ENCODE measurements around the gene CST2. TPM values are rescaled to one million over a fixed set of nuclear protein-coding genes. Genes with fewer than 3 reads are reported as not detected.
"Not testable (repeated sequence)": the region's sequence is repeated elsewhere in the genome, so short reads cannot be mapped to it uniquely, and the experiment has no call there.

CST2 gene
- total and polyA plus RNA-seq, 5 donors, result not detected

DNA sequence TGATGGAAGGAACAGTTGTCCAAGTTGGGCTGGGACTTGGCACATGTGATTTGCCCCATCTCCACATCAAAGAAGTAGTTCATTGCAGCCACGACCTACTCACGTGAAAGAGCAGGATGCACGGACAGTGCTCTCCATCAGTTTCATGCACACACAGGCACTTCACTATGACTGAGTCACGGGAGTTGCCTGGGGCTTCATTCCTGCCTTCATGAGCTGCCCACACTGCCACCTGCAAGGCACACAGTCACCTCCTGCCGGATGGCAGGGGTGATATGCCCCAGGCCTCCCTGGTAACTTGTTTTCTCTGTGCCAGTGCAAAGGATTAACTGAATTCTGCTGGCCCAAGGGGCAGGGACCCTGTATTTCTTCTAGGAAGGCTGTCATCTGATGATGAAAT lies 30.2 kb upstream of the CST2 start:
- 78% methylated on average over 5 of the region's 5 CpGs for WGBS

GRCh38 chr20:23856226-23856625 lies 29.7 kb upstream of the CST2 start:
- DNase-seq, result no peak
- WGBS, result 90% methylated on average over 5 of the region's 5 CpGs
- H3K27ac ChIP-seq (ENCODE audit: low read length), result no peak overlapping the region
- ATAC-seq, result no peak
- no peaks in the 10 kb centered on the region for H3K9me3 ChIP-seq (ENCODE audit: control insufficient read depth, low read length)
- no peaks in the 10 kb centered on the region for H3K27me3 ChIP-seq (ENCODE audit: control insufficient read depth, insufficient read depth)
- H3K4me3 ChIP-seq (ENCODE audit: low read length), result no peak overlapping the region
- H3K4me1 ChIP-seq (ENCODE audit: control insufficient read depth, insufficient read depth, low read length), result no peaks in the 10 kb centered on the region
- intact Hi-C loops (cut with DNase I), result no loop called here

More for the DNA sequence above, 30.2 kb upstream of the CST2 start:
- DNase-seq (no peak), ATAC-seq (no peak)
- Histone ChIP-seq H3K9me3 (ENCODE audit: control insufficient read depth, low read length) (no peaks in the 10 kb centered on the region), H3K4me1 (ENCODE audit: control insufficient read depth, insufficient read depth, low read length) (no peaks in the 10 kb centered on the region), H3K27me3 (ENCODE audit: control insufficient read depth, insufficient read depth) (no peaks in the 10 kb centered on the region), H3K27ac (ENCODE audit: low read length) (no peak overlapping the region), H3K4me3 (ENCODE audit: low read length) (no peak overlapping the region)
- intact Hi-C loops (cut with DNase I), result no loop called here

- H3K27me3 ChIP-seq (ENCODE audit: control insufficient read depth, insufficient read depth), result no peaks in the 10 kb centered on the region
- DNase-seq, result no peak
- no peaks in the 10 kb centered on the region for H3K4me1 ChIP-seq (ENCODE audit: control insufficient read depth, insufficient read depth, low read length)
- intact Hi-C loops (cut with DNase I), result no loop called here
- WGBS, result 52% methylated on average over 2 of the region's 2 CpGs
- H3K9me3 ChIP-seq (ENCODE audit: control insufficient read depth, low read length), result no peaks in the 10 kb centered on the region
- no peak overlapping the region for H3K27ac ChIP-seq (ENCODE audit: low read length)
- no peak for ATAC-seq
- no peak overlapping the region for H3K4me3 ChIP-seq (ENCODE audit: low read length)
Observed at GRCh38 chr20:23841693-23842092, 15.2 kb upstream of the CST2 start.

GRCh38 chr20:23835716-23836115 lies 9.2 kb upstream of the CST2 start:
- WGBS, result 87% methylated on average over 4 of the region's 4 CpGs
- no peak overlapping the region for H3K27ac ChIP-seq (ENCODE audit: low read length)
- ATAC-seq (no peak), DNase-seq (no peak)
- H3K4me1 ChIP-seq (ENCODE audit: control insufficient read depth, insufficient read depth, low read length), result no peaks in the 10 kb centered on the region
- intact Hi-C loops (cut with DNase I), result loop anchor here in 1 of 4 donors (10.0 kb wide), 1 partner anchor 61 kb away; no protein-coding TSS in a partner anchor
- H3K9me3 ChIP-seq (ENCODE audit: control insufficient read depth, low read length), result no peaks in the 10 kb centered on the region
- no peak overlapping the region for H3K4me3 ChIP-seq (ENCODE audit: low read length)
- H3K27me3 ChIP-seq (ENCODE audit: control insufficient read depth, insufficient read depth), result no peaks in the 10 kb centered on the region

DNA sequence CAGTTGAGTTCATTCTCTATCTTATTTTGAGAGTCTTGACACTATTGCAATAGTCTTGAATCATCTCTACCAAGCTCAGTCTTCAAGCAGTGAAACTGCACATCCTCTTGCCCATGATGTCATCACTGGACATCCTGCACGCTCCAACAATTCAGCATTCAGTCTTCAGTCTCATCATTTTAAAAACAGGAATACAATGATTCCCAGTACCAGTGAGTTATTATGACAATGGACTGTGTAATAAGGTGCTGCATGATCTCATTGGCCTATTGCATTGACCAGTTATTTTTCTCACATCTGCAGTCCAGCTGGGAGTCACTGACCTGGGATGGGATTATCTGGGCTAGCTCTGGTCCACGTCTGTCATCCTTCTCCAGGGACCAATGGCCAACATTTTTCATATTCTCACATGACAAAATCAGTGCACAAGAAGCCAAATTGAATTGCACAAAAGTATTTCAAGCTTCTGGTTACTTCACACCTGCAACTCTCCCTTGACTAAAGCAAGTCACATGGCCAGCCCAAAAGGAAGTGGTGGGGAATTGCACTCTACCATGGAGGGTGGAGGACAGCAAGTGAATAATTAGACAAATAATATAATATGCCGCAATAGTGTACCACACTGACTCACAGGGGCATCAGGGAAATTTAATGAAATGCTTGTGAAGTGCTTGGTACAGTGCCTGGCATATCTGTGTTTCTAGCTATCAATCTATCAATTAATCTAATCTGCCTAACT lies 6.4 kb upstream of the CST2 start:
- DNase-seq (no peak), ATAC-seq (no peak)
- Histone ChIP-seq H3K4me3 (ENCODE audit: low read length) (no peak overlapping the region), H3K4me1 (ENCODE audit: control insufficient read depth, insufficient read depth, low read length) (no peaks in the 10 kb centered on the region), H3K9me3 (ENCODE audit: control insufficient read depth, low read length) (no peaks in the 10 kb centered on the region), H3K27me3 (ENCODE audit: control insufficient read depth, insufficient read depth) (no peaks in the 10 kb centered on the region), H3K27ac (ENCODE audit: low read length) (no peak overlapping the region)
- intact Hi-C loops (cut with DNase I), result loop anchor here in 1 of 4 donors (10.0 kb wide), 1 partner anchor 58 kb away; no protein-coding TSS in a partner anchor
- WGBS, result 49% methylated on average over 3 of the region's 3 CpGs

DNA sequence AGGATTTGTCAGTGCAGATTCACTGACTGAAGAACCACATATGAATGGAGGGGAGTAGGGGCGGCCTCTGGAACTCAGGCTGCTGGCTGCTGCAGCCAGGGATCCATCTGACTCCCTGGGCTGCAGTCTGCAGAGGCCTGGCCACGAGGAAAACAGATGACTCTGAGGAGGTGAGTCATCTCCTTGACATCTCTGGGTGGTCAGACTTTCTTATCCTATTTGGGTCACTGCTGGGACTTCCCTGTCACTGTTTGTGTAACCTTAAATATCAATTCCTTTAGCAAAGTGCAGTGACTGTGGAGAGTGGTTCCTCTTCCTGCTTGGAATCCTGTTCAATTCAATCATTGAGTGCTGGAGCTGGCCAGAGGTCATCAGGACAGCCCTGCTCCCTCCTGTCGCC lies 5.4 kb upstream of the CST2 start:
- ATAC-seq; H3K4me3 ChIP-seq (ENCODE audit: low read length); H3K9me3 ChIP-seq (ENCODE audit: control insufficient read depth, low read length); DNase-seq; H3K27ac ChIP-seq (ENCODE audit: low read length); H3K4me1 ChIP-seq (ENCODE audit: control insufficient read depth, insufficient read depth, low read length); H3K27me3 ChIP-seq (ENCODE audit: control insufficient read depth, insufficient read depth): not testable (repeated sequence)
- intact Hi-C loops (cut with DNase I), result loop anchor here in 1 of 4 donors (10.0 kb wide), 1 partner anchor 57 kb away; no protein-coding TSS in a partner anchor
- 41% methylated on average over 3 of the region's 3 CpGs for WGBS

DNA sequence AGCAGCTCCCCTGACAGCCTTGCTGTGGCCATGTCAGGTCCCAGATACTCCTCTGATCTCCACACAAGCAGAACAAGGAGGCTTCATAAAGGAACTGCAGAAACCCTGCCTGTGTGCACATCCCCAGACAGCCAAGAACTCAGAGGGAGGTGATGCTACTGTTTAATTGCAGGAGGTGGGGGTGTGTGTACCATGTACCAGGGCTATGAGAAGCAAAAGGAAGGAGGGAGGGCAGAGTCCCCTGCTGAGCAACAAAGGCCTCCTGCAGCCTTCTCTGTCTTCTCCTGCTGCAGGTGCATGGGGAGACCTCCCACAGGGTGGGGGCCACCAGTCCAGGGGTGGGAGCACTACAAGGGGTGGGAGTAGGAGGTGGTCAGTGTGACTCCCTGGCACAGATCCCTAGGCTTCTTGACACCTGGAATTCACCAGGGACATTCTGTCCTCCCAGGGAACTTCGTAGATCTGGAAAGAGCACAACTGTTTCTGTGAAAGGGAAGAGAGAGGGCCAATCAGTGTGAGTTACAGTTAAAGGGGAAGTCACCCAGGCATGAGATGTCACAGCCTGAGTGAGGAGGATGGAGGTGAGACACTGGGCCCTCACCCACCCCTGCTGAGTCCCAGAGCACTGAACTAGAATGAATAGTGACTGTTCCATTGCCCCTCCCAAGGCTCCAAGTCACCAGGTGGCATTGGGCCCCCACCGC lies 2.8 kb downstream of the CST2 start:
- Histone ChIP-seq H3K4me3 (ENCODE audit: low read length) (no peak overlapping the region), H3K27me3 (ENCODE audit: control insufficient read depth, insufficient read depth) (no peaks in the 10 kb centered on the region), H3K9me3 (ENCODE audit: control insufficient read depth, low read length) (no peaks in the 10 kb centered on the region), H3K27ac (ENCODE audit: low read length) (no peak overlapping the region), H3K4me1 (ENCODE audit: control insufficient read depth, insufficient read depth, low read length) (no peaks in the 10 kb centered on the region)
- 63% methylated on average over 2 of the region's 2 CpGs for WGBS
- ATAC-seq (peak in 1 of 2 donors; percentile 32), DNase-seq (no peak)
- intact Hi-C loops (cut with DNase I), result no loop called here

- Histone ChIP-seq H3K27me3 (ENCODE audit: control insufficient read depth, insufficient read depth) (no peaks in the 10 kb centered on the region), H3K9me3 (ENCODE audit: control insufficient read depth, low read length) (no peaks in the 10 kb centered on the region), H3K4me3 (ENCODE audit: low read length) (no peak overlapping the region), H3K27ac (ENCODE audit: low read length) (no peak overlapping the region), H3K4me1 (ENCODE audit: control insufficient read depth, insufficient read depth, low read length) (no peaks in the 10 kb centered on the region)
- intact Hi-C loops (cut with DNase I), result no loop called here
- DNase-seq (no peak), ATAC-seq (no peak)
- WGBS, result 30% methylated on average over 5 of the region's 5 CpGs
Observed at GRCh38 chr20:23823111-23823510, 3.4 kb downstream of the CST2 start.

DNA sequence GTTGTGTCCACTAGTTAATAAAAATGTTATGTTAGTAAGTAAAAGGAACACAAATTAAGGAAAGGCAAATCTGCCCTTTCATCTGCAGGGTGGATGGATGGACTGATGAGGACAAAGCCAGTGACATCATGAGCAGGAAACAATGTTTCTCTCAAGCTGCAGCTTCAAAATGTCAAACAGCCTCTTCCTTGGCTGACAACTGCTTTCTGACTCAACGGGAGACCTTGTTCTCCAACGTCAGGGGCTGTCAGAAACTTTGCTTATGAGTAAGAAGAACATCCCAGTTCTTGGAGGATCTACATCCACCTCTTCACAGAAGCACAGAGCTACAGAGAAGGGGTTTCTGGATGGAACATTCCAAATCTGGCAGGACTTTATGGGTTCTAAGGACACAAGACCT lies 6.0 kb downstream of the CST2 start:
- intact Hi-C loops (cut with DNase I), result no loop called here
- WGBS, result 48% methylated on average over 2 of the region's 2 CpGs
- Histone ChIP-seq H3K9me3 (ENCODE audit: control insufficient read depth, low read length) (no peaks in the 10 kb centered on the region), H3K4me1 (ENCODE audit: control insufficient read depth, insufficient read depth, low read length) (no peaks in the 10 kb centered on the region), H3K27ac (ENCODE audit: low read length) (no peak overlapping the region), H3K27me3 (ENCODE audit: control insufficient read depth, insufficient read depth) (no peaks in the 10 kb centered on the region), H3K4me3 (ENCODE audit: low read length) (no peak overlapping the region)
- ATAC-seq (no peak), DNase-seq (no peak)

DNA sequence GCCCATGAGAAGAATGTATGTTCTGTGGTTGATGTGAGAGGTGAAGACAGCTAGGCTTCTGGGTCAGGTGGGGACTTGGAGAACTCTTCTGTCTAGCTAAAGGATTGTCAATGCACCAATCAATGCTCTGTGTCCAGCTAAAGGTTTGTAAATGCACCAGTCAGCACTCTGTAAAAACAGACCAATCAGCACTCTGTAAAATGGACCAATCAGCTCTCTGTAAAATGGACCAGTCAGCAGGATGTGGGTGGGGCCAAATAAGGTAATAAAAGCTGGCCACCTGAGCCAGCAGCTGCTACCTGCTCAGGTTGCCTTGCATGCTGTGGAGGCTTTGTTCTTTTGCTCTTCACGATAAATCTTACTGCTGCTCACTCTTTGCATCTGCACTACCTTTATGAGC lies 15.0 kb downstream of the CST2 start:
- intact Hi-C loops (cut with DNase I); DNase-seq; H3K4me3 ChIP-seq (ENCODE audit: low read length); H3K27ac ChIP-seq (ENCODE audit: low read length); H3K9me3 ChIP-seq (ENCODE audit: control insufficient read depth, low read length); H3K27me3 ChIP-seq (ENCODE audit: control insufficient read depth, insufficient read depth); H3K4me1 ChIP-seq (ENCODE audit: control insufficient read depth, insufficient read depth, low read length); ATAC-seq: not testable (repeated sequence)
- 96% methylated on average over 1 of the region's 1 CpG for WGBS

- intact Hi-C loops (cut with DNase I); H3K27me3 ChIP-seq (ENCODE audit: control insufficient read depth, insufficient read depth); H3K27ac ChIP-seq (ENCODE audit: low read length); H3K4me1 ChIP-seq (ENCODE audit: control insufficient read depth, insufficient read depth, low read length); DNase-seq; H3K4me3 ChIP-seq (ENCODE audit: low read length); H3K9me3 ChIP-seq (ENCODE audit: control insufficient read depth, low read length): not testable (repeated sequence)
- ATAC-seq, result peak; percentile 66 to 80
- WGBS, result 63% methylated on average over 2 of the region's 2 CpGs
Observed at GRCh38 chr20:23810349-23810748, 16.2 kb downstream of the CST2 start.
